HCT116 (cell line): ENCODE results near the gene STAG3. TPM values are rescaled to one million over a fixed set of nuclear protein-coding genes. Genes with fewer than 3 reads are reported as not detected.

Experiments used
- ATAC-seq: fragments of 200-7000 bp; cut with Tn5 transposase; 2 replicates; pipeline ENCODE4 v1.9.1; 2020; ENCODE audit warnings: mild to moderate bottlenecking, moderate library complexity
- BruUV-seq: library from RNA; stranded (reverse); fragments of 400-500 nt; replicated peaks from 2 replicates; lab custom pipeline; 2021; lab: Mats Ljungman, UMichigan
- CTCF ChIA-PET: fragments of 300-600 bp; sonication (Branson Sonifier 250); formaldehyde crosslinking; loops from one replicate; lab custom pipeline; 2021; ENCODE audit warnings: antibody characterized with exemption; lab: Charles Lee
- POLR2A ChIA-PET: fragments of 300-600, 350-600 bp; sonication (Branson Sonifier 250); formaldehyde crosslinking; loops from one replicate; lab custom pipeline; 2021; ENCODE audit warnings: antibody characterized with exemption; lab: Charles Lee
- RAD21 ChIA-PET, 2 experiments: fragments of 300-600 bp; sonication (Branson Sonifier 250); formaldehyde crosslinking; loops; one replicate each; lab custom pipeline; 2023; ENCODE audit warnings: low total read pairs in 2 of 2; ENCODE audit not compliant: uncharacterized antibody in 2 of 2, unreplicated experiment in 2 of 2, low non-redundant PET in 1 of 2; lab: Charles Lee
- DNase-seq: peaks from one replicate; pipeline ENCODE4 v3.0.0-alpha.2; 2010; ENCODE audit warnings: low read depth, low spot score
- H2AFZ ChIP-seq: fragments of 200-600 bp; shearing (Covaris generic), sonication (generic); 2 replicates; pipeline ENCODE4 v1.6.1; 2017; ENCODE audit warnings: low read depth, mixed run types, mixed read lengths, antibody characterized with exemption, low read length; ENCODE audit not compliant: poor library complexity, severe bottlenecking
- H3K27ac ChIP-seq: 2 replicates; pipeline ENCODE4 v1.5.1; 2012; ENCODE audit warnings: low read depth, low read length
- H3K27me3 ChIP-seq: fragments of 200-600 bp; sonication (generic); 2 replicates; pipeline ENCODE4 v1.6.1; 2016; ENCODE audit warnings: mixed run types, low read length, mixed read lengths; ENCODE audit not compliant: insufficient read depth
- H3K36me3 ChIP-seq, 2 experiments: fragments of 200-500 bp in 1 of 2; fragments of 200-600 bp in 1 of 2; sonication (Bioruptor generic) in 1 of 2; sonication (generic) in 1 of 2; 2 replicates each; pipeline versions ENCODE4 v1.5.1 to v1.6.1; 2014 to 2016; ENCODE audit warnings: low read length in 2 of 2, inconsistent platforms in 1 of 2, mixed read lengths in 1 of 2, mixed run types in 1 of 2; ENCODE audit not compliant: insufficient read depth in 2 of 2, control insufficient read depth in 1 of 2
- H3K4me1 ChIP-seq, 2 experiments: fragments of 200-600 bp in 1 of 2; sonication (generic) in 1 of 2; 2 replicates each; pipeline versions ENCODE4 v1.5.1 to v1.6.1; 2012 to 2017; ENCODE audit warnings: low read length in 2 of 2, inconsistent platforms in 1 of 2, mild to moderate bottlenecking in 1 of 2, mixed read lengths in 1 of 2, mixed run types in 1 of 2, moderate library complexity in 1 of 2; ENCODE audit not compliant: insufficient read depth in 2 of 2, control insufficient read depth in 1 of 2
- H3K4me2 ChIP-seq: fragments of 200-600 bp; sonication (generic); 2 replicates; pipeline ENCODE4 v1.6.1; 2017; ENCODE audit warnings: mixed run types, low read length, mixed read lengths
- H3K4me3 ChIP-seq, 2 experiments: fragments of 200-600 bp in 1 of 2; sonication (generic) in 1 of 2; replicated peaks in 1 of 2; 2 replicates each; pipeline ENCODE4 v1.5.1; 2011 to 2016; ENCODE audit warnings: low read length in 2 of 2, control low read depth in 1 of 2, low read depth in 1 of 2, mild to moderate bottlenecking in 1 of 2, mixed read lengths in 1 of 2, mixed run types in 1 of 2
- H3K79me2 ChIP-seq: fragments of 200-600 bp; sonication (generic); 2 replicates; pipeline ENCODE4 v1.6.1; 2017; ENCODE audit warnings: mild to moderate bottlenecking, mixed run types, low read length, moderate library complexity, mixed read lengths; ENCODE audit not compliant: insufficient read depth
- H3K9ac ChIP-seq: fragments of 200-600 bp; sonication (generic); 2 replicates; pipeline ENCODE4 v1.6.1; 2016; ENCODE audit warnings: low read length, mixed read lengths
- H3K9me2 ChIP-seq: fragments of 200-600 bp; sonication (generic), shearing (Covaris generic); 2 replicates; pipeline ENCODE4 v1.6.1; 2017; ENCODE audit warnings: mixed run types, mild to moderate bottlenecking, moderate library complexity; ENCODE audit not compliant: insufficient read depth
- H3K9me3 ChIP-seq, 2 experiments: fragments of 200-500 bp in 1 of 2; fragments of 200-600 bp in 1 of 2; sonication (Bioruptor generic) in 1 of 2; sonication (generic) in 1 of 2; 2 replicates each; pipeline ENCODE4 v1.6.1; 2014 to 2017; ENCODE audit warnings: low read length in 2 of 2, mixed read lengths in 2 of 2, inconsistent platforms in 1 of 2, low read depth in 1 of 2, mild to moderate bottlenecking in 1 of 2, mixed run types in 1 of 2, moderate library complexity in 1 of 2; ENCODE audit not compliant: control insufficient read depth in 1 of 2, insufficient read depth in 1 of 2
- H4K20me1 ChIP-seq: fragments of 200-600 bp; sonication (generic), shearing (Covaris generic); 2 replicates; pipeline ENCODE4 v1.6.1; 2017; ENCODE audit warnings: mixed run types, mild to moderate bottlenecking, moderate library complexity; ENCODE audit not compliant: insufficient read depth
- CBX3 ChIP-seq: IDR thresholded peaks from 2 replicates; pipeline ENCODE4 v1.6.1; 2012; ENCODE audit warnings: low read depth
- CEBPB ChIP-seq: IDR thresholded peaks from 2 replicates; pipeline ENCODE4 v1.6.1; 2012; ENCODE audit warnings: low read depth
- EGR1 ChIP-seq: IDR thresholded peaks from 2 replicates; pipeline ENCODE4 v1.6.1; 2012; ENCODE audit warnings: low read depth
- ELF1 ChIP-seq: IDR thresholded peaks from 2 replicates; pipeline ENCODE4 v1.6.1; 2012; ENCODE audit warnings: low read depth, borderline replicate concordance
- EZH2 ChIP-seq: fragments of 200-600 bp; sonication (generic); IDR thresholded peaks from 2 replicates; pipeline ENCODE4 v1.6.1; 2017; ENCODE audit warnings: antibody characterized with exemption, mixed run types
- RAD21 ChIP-seq: IDR thresholded peaks from 2 replicates; pipeline ENCODE4 v1.6.1; 2012; ENCODE audit warnings: low read depth, mild to moderate bottlenecking
- SIN3A ChIP-seq: IDR thresholded peaks from 2 replicates; pipeline ENCODE4 v1.6.1; 2012; ENCODE audit warnings: low read depth
- SRF ChIP-seq: IDR thresholded peaks from 2 replicates; pipeline ENCODE4 v1.6.1; 2012; ENCODE audit warnings: low read depth
- TCF7L2 ChIP-seq: IDR thresholded peaks from 2 replicates; pipeline ENCODE4 v1.7.0; 2011; ENCODE audit warnings: borderline replicate concordance, inconsistent platforms; ENCODE audit not compliant: insufficient read depth, insufficient read length; ENCODE audit errors: extremely low read depth
- YY1 ChIP-seq: IDR thresholded peaks from 2 replicates; pipeline ENCODE4 v1.6.1; 2011; ENCODE audit warnings: low read length, low read depth, moderate library complexity, mild to moderate bottlenecking; ENCODE audit not compliant: insufficient replicate concordance; ENCODE audit errors: extremely low read depth
- ZFX ChIP-seq: fragments of 450-650 bp; IDR thresholded peaks from 2 replicates; pipeline ENCODE4 v1.6.1; 2017
- intact Hi-C: fragments of 100-400 bp; cut with micrococcal nuclease; formaldehyde crosslinking; loops from 2 replicates; pipeline ENCODE4 v1.10.0; 2022
- total RNA-seq: library from RNA; stranded (reverse); gene quantifications from one replicate; pipeline ENCODE4 v1.2.1, GENCODE V29; 2021; ENCODE audit not compliant: unreplicated experiment
- TF ChIP-seq, protein P1 (sequence below), 3 experiments: fragments of 200-600 bp in 1 of 3; sonication (generic) in 1 of 3; IDR thresholded peaks in 2 of 3; conservative IDR thresholded peaks in 1 of 3; 2 replicates each; pipeline ENCODE4 v1.5.1; 2012 to 2017; ENCODE audit warnings: low read depth in 2 of 3, low read length in 2 of 3, antibody characterized with exemption in 1 of 3, borderline replicate concordance in 1 of 3, control low read depth in 1 of 3, mild to moderate bottlenecking in 1 of 3, mixed read lengths in 1 of 3, mixed run types in 1 of 3, moderate library complexity in 1 of 3; ENCODE audit not compliant: insufficient read depth in 1 of 3
- TF ChIP-seq, protein P2 (sequence below): IDR thresholded peaks from 2 replicates; pipeline ENCODE4 v1.6.1; 2012

Gene STAG3
- total RNA-seq, 1 experiment from 2014 or later: 1.2 TPM

DNA sequence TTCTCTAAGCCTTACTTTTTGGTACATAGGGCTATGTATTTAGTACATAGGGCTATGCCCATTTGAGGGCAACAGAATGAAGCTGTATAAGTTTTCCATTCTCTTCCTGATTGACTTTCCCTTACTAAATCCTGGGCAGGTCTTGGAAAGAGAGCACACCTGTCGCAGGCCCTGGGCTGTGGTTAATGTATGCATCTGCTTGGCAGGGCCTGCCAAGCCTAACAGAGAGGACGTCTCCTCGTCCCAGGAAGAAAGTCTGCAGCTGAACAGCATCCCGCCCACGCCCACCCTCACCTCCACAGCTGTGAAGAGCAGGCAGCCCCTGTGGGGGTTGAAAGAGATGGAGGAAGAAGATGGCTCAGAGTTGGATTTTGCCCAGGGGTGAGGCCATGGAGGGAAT, 33.1 kb downstream of the STAG3 start:
- intact Hi-C loops: no loop called here
- CTCF ChIA-PET: no interaction called here
- ATAC-seq: no peak

DNA sequence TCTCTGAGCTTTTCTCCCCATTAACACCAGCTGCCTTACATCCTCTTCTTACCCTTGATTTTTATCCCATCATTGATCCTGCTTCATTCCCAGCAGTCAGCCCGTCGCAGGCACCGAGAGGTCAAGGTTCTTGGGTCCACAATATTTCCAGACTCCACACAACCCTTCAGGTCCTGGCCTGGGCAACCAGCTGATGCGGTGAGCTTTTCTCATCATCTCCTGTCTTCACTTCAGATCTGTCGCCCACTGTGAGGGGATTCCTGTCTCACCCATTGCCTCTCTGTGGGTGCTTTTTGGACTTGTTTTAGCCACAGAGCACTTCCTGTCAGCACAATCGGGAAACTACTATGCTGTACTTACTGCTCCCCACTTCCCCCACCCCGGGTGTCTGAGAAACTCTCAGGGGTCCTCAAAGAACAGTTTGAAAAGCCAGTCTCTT, 33.6 kb downstream of the STAG3 start:
- no peak for DNase-seq
- Histone ChIP-seq H3K9ac (no peak overlapping the region), H3K36me3 (no peaks in the 10 kb centered on the region), H3K79me2 (no peaks in the 10 kb centered on the region), H3K9me3 (no peaks in the 10 kb centered on the region), H3K9me2 (no peaks in the 10 kb centered on the region), H2AFZ (no peak overlapping the region), H3K27me3 (no peaks in the 10 kb centered on the region), H3K27ac (no peak overlapping the region), H3K4me3 (no peak overlapping the region), H4K20me1 (no peaks in the 10 kb centered on the region), H3K4me1 (peaks cover 0 to 5% of the 10 kb centered on the region in 2 experiments; a peak in 1 of 4 replicates), H3K4me2 (no peak overlapping the region)
- CTCF ChIA-PET: no interaction called here
- intact Hi-C loops: no loop called here
- BruUV-seq: no TSS peak
- POLR2A ChIA-PET: no interaction called here
- ATAC-seq: no peak
- RAD21 ChIA-PET: no interaction called here
- TF ChIP-seq CEBPB (no peak), YY1 (no peak), ELF1 (no peak), CBX3 (no peak), RAD21 (no peak), SRF (no peak)
- TF ChIP-seq, protein P1, sequence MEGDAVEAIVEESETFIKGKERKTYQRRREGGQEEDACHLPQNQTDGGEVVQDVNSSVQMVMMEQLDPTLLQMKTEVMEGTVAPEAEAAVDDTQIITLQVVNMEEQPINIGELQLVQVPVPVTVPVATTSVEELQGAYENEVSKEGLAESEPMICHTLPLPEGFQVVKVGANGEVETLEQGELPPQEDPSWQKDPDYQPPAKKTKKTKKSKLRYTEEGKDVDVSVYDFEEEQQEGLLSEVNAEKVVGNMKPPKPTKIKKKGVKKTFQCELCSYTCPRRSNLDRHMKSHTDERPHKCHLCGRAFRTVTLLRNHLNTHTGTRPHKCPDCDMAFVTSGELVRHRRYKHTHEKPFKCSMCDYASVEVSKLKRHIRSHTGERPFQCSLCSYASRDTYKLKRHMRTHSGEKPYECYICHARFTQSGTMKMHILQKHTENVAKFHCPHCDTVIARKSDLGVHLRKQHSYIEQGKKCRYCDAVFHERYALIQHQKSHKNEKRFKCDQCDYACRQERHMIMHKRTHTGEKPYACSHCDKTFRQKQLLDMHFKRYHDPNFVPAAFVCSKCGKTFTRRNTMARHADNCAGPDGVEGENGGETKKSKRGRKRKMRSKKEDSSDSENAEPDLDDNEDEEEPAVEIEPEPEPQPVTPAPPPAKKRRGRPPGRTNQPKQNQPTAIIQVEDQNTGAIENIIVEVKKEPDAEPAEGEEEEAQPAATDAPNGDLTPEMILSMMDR (IDR thresholded peaks at IDR 0.05 in 2 of 3, conservative IDR thresholded peaks at IDR 0.05 in 1 of 3; ENCODE audit: borderline replicate concordance in 1 of 3, insufficient read depth in 1 of 3, low read depth in 2 of 3, low read length in 2 of 3): no peak

More for the DNA sequence above, 33.1 kb downstream of the STAG3 start:
- DNase-seq: no peak
- Histone ChIP-seq H3K9me3 (no peaks in the 10 kb centered on the region), H3K27me3 (no peaks in the 10 kb centered on the region), H3K4me2 (no peak overlapping the region), H3K9ac (no peak overlapping the region), H3K9me2 (no peaks in the 10 kb centered on the region), H3K27ac (no peak overlapping the region), H4K20me1 (no peaks in the 10 kb centered on the region), H3K4me1 (peaks cover 0 to 5% of the 10 kb centered on the region in 2 experiments; a peak in 1 of 4 replicates), H3K79me2 (no peaks in the 10 kb centered on the region), H3K36me3 (no peaks in the 10 kb centered on the region), H2AFZ (no peak overlapping the region), H3K4me3 (no peak overlapping the region)
- TF ChIP-seq EGR1 (no peak), SIN3A (no peak), TCF7L2 (no peak), SRF (no peak), EZH2 (no peak), CEBPB (no peak), ZFX (no peak), CBX3 (no peak)
- TF ChIP-seq, protein P2, sequence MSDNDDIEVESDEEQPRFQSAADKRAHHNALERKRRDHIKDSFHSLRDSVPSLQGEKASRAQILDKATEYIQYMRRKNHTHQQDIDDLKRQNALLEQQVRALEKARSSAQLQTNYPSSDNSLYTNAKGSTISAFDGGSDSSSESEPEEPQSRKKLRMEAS: no peak
- TF ChIP-seq, protein P1 (IDR thresholded peaks at IDR 0.05 in 2 of 3, conservative IDR thresholded peaks at IDR 0.05 in 1 of 3; ENCODE audit: borderline replicate concordance in 1 of 3, insufficient read depth in 1 of 3, low read depth in 2 of 3, low read length in 2 of 3): no peak
- ChIA-PET POLR2A (no interaction called here), RAD21 (no interaction called here)
- BruUV-seq: no TSS peak
